HepG2 (cell line): ENCODE measurements around the gene OGFR. TPM values are rescaled to one million over a fixed set of nuclear protein-coding genes. Genes with fewer than 3 reads are reported as not detected.

Experiments
- THYN1 ChIP-seq: sonication (generic); formaldehyde crosslinking; IDR thresholded peaks from 2 replicates; pipeline ENCODE4 v1.8.1; 2023; ENCODE audit warnings: low read depth, mild to moderate bottlenecking, moderate library complexity, missing genetic modification reagents, borderline replicate concordance
- ZNF253 ChIP-seq: sonication (generic); formaldehyde crosslinking; IDR thresholded peaks from 2 replicates; pipeline ENCODE4 v1.8.0; 2022; ENCODE audit warnings: mild to moderate bottlenecking, missing genetic modification reagents, borderline replicate concordance
- polyA plus RNA-seq, 8 experiments: library from polyadenylated mRNA; depleted of rRNA in 3 of 8; stranded (reverse) in 7 of 8; unstranded in 1 of 8; fragments of >200 nt; fragmentation: Illumina TruSeq in 4 of 8; extraction: Trizol in 4 of 8; gene quantifications; 2 replicates each; pipeline versions ENCODE4 v1.2.1 to v1.2.3, GENCODE V29; 2011 to 2016; ENCODE audit warnings: low read depth in 4 of 8, missing spikeins in 1 of 8, mixed read lengths in 1 of 8; ENCODE audit not compliant: insufficient read depth in 1 of 8
- total RNA-seq, 5 experiments: library from RNA; depleted of rRNA; stranded (reverse); fragments of >200 nt; fragmentation: Illumina TruSeq; extraction: Trizol; gene quantifications; 2 replicates each; pipeline ENCODE4 v1.2.3, GENCODE V29; 2016; ENCODE audit warnings: low read depth in 1 of 5
- TF ChIP-seq, protein P1 (sequence below), 2 experiments: fragments of 450-650 bp in 1 of 2; sonication (generic) in 1 of 2; formaldehyde crosslinking in 1 of 2; IDR thresholded peaks; 2 replicates each; pipeline versions ENCODE4 v1.6.1 to v1.8.0; 2016 to 2022; ENCODE audit warnings: antibody characterized with exemption in 1 of 2, mild to moderate bottlenecking in 1 of 2, missing genetic modification reagents in 1 of 2

Gene OGFR
- total and polyA plus RNA-seq, 2 of the 13 experiments (the other 11 are each of a cell fraction or from before 2014, with no cell fraction given): 47.7 to 81.8 TPM

DNA sequence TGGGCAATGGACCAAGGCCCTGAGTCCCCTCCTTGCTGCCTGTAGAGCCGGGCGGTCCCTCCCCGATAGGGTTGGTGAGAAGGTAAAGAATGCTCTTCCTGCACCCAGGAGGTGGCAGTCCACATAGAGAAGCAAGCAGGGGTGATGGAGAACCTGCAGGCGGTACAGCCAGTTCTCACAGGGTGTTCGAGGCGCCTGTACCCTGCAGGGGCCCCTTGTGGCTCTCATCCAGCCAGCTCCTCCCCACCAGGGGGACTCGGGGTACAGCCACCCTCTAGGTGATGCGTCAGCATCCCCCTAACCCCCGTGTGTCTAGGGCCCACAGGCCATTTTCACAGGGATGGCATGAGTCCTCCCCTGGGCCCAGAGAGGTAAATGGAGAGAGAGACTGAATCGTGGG, 7.1 kb downstream of the OGFR start (continued):
- TF ChIP-seq, protein P1, sequence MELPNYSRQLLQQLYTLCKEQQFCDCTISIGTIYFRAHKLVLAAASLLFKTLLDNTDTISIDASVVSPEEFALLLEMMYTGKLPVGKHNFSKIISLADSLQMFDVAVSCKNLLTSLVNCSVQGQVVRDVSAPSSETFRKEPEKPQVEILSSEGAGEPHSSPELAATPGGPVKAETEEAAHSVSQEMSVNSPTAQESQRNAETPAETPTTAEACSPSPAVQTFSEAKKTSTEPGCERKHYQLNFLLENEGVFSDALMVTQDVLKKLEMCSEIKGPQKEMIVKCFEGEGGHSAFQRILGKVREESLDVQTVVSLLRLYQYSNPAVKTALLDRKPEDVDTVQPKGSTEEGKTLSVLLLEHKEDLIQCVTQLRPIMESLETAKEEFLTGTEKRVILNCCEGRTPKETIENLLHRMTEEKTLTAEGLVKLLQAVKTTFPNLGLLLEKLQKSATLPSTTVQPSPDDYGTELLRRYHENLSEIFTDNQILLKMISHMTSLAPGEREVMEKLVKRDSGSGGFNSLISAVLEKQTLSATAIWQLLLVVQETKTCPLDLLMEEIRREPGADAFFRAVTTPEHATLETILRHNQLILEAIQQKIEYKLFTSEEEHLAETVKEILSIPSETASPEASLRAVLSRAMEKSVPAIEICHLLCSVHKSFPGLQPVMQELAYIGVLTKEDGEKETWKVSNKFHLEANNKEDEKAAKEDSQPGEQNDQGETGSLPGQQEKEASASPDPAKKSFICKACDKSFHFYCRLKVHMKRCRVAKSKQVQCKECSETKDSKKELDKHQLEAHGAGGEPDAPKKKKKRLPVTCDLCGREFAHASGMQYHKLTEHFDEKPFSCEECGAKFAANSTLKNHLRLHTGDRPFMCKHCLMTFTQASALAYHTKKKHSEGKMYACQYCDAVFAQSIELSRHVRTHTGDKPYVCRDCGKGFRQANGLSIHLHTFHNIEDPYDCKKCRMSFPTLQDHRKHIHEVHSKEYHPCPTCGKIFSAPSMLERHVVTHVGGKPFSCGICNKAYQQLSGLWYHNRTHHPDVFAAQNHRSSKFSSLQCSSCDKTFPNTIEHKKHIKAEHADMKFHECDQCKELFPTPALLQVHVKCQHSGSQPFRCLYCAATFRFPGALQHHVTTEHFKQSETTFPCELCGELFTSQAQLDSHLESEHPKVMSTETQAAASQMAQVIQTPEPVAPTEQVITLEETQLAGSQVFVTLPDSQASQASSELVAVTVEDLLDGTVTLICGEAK (IDR thresholded peaks at IDR 0.05): no peak
- TF ChIP-seq, protein P1 (CRISPR knock-in tag; IDR thresholded peaks at IDR 0.05): no peak
- TF ChIP-seq THYN1 (CRISPR knock-in tag) (no peak), ZNF253 (no peak)
